GM23338 (cell line): ENCODE results near the gene OR5L1. TPM values are rescaled to one million over a fixed set of nuclear protein-coding genes. Genes with fewer than 3 reads are reported as not detected.

Experiments
- ATAC-seq: fragments of 200-7000 bp; cut with Tn5 transposase; 3 replicates; pipeline ENCODE4 v1.9.1; 2020
- DNase-seq: peaks from one replicate; pipeline ENCODE4 v3.0.0-alpha.2; 2015; ENCODE audit warnings: low spot score
- H2AFZ ChIP-seq: fragments of 200-600 bp; sonication (generic); 2 replicates; pipeline ENCODE4 v1.8.0; 2016; ENCODE audit warnings: antibody characterized with exemption, mild to moderate bottlenecking, moderate library complexity
- H3F3A ChIP-seq: fragments of 200-600 bp; sonication (generic); replicated peaks from 2 replicates; pipeline ENCODE4 v1.8.0; 2017; ENCODE audit warnings: antibody characterized with exemption, mixed run types, low read depth
- H3K27ac ChIP-seq: fragments of 200-600 bp; sonication (generic); 2 replicates; pipeline ENCODE4 v1.6.1; 2016; ENCODE audit warnings: low read depth
- H3K27me3 ChIP-seq: fragments of 200-600 bp; sonication (generic); 2 replicates; pipeline ENCODE4 v1.8.0; 2016; ENCODE audit warnings: mild to moderate bottlenecking, mixed run types, moderate library complexity; ENCODE audit not compliant: insufficient read depth
- H3K36me3 ChIP-seq: fragments of 200-600 bp; sonication (generic); 2 replicates; pipeline ENCODE4 v1.8.0; 2016; ENCODE audit warnings: mild to moderate bottlenecking; ENCODE audit not compliant: insufficient read depth
- H3K4me1 ChIP-seq: fragments of 200-600 bp; sonication (generic); 2 replicates; pipeline ENCODE4 v1.8.0; 2016; ENCODE audit warnings: mild to moderate bottlenecking, moderate library complexity; ENCODE audit not compliant: insufficient read depth
- H3K4me2 ChIP-seq: fragments of 200-600 bp; sonication (generic); 2 replicates; pipeline ENCODE4 v1.7.1; 2017; ENCODE audit warnings: mixed run types
- H3K4me3 ChIP-seq: fragments of 200-600 bp; sonication (generic); 2 replicates; pipeline ENCODE4 v1.6.1; 2016; ENCODE audit warnings: mixed run types
- H3K79me2 ChIP-seq: fragments of 200-600 bp; sonication (generic); replicated peaks from 2 replicates; pipeline ENCODE4 v1.8.0; 2017; ENCODE audit warnings: mild to moderate bottlenecking; ENCODE audit not compliant: insufficient read depth
- H3K9me2 ChIP-seq: fragments of 200-600 bp; sonication (generic); 2 replicates; pipeline ENCODE4 v1.8.0; 2017; ENCODE audit not compliant: insufficient read depth
- H4K20me1 ChIP-seq: fragments of 200-600 bp; sonication (generic); replicated peaks from 2 replicates; pipeline ENCODE4 v1.8.0; 2017; ENCODE audit warnings: mild to moderate bottlenecking; ENCODE audit not compliant: insufficient read depth
- H3K27ac Mint-ChIP-seq: 2 replicates; pipeline ENCODE4 v1.8.0; 2020; ENCODE audit warnings: inconsistent platforms, mild to moderate bottlenecking, moderate library complexity, mixed read lengths
- H3K27me3 Mint-ChIP-seq: 3 replicates; pipeline ENCODE4 v1.8.0; 2022; ENCODE audit warnings: low read depth, mild to moderate bottlenecking, moderate library complexity, mixed read lengths, inconsistent platforms; ENCODE audit not compliant: insufficient read depth, poor library complexity
- H3K36me3 Mint-ChIP-seq: 3 replicates; pipeline ENCODE4 v1.8.0; 2021; ENCODE audit warnings: low read depth, mild to moderate bottlenecking, inconsistent platforms, moderate library complexity, mixed read lengths
- H3K4me1 Mint-ChIP-seq: 3 replicates; pipeline ENCODE4 v1.8.0; 2020; ENCODE audit warnings: mild to moderate bottlenecking, inconsistent platforms, mixed read lengths
- H3K4me3 Mint-ChIP-seq: 3 replicates; pipeline ENCODE4 v1.8.0; 2021; ENCODE audit warnings: moderate library complexity, mild to moderate bottlenecking, inconsistent platforms, mixed read lengths
- H3K9me3 Mint-ChIP-seq: 3 replicates; pipeline ENCODE4 v1.8.0; 2020; ENCODE audit warnings: moderate library complexity, mild to moderate bottlenecking, inconsistent platforms, mixed read lengths
- CREB1 ChIP-seq: fragments of 250-450 bp; sonication (Bioruptor Pico); IDR thresholded peaks from 2 replicates; pipeline ENCODE4 v1.5.0; 2020; ENCODE audit warnings: low read depth, mild to moderate bottlenecking, moderate library complexity
- EZH2 ChIP-seq: fragments of 200-600 bp; sonication (generic); IDR thresholded peaks from one replicate; pipeline ENCODE4 v1.8.0; 2017; ENCODE audit warnings: antibody characterized with exemption, mild to moderate bottlenecking, low read depth; ENCODE audit not compliant: unreplicated experiment
- EZH2phosphoT487 ChIP-seq: fragments of 200-600 bp; sonication (generic); IDR thresholded peaks from one replicate; pipeline ENCODE4 v1.8.1; 2018; ENCODE audit warnings: antibody characterized with exemption; ENCODE audit not compliant: unreplicated experiment
- JUNB ChIP-seq: IDR thresholded peaks from one replicate; pipeline ENCODE4 v1.6.1; 2016; ENCODE audit warnings: antibody characterized with exemption; ENCODE audit not compliant: unreplicated experiment
- NANOG ChIP-seq: IDR thresholded peaks from 2 replicates; pipeline ENCODE4 v1.6.1; 2016; ENCODE audit warnings: antibody characterized with exemption, borderline replicate concordance
- POLR2AphosphoS5 ChIP-seq: IDR thresholded peaks from 2 replicates; pipeline ENCODE4 v1.6.1; 2016; ENCODE audit warnings: antibody characterized with exemption, low read depth
- STAT1 ChIP-seq: IDR thresholded peaks from one replicate; pipeline ENCODE4 v1.6.1; 2016; ENCODE audit warnings: antibody characterized with exemption; ENCODE audit not compliant: unreplicated experiment
- ZNF114 ChIP-seq: fragments of 250-450 bp; sonication (Bioruptor Pico); IDR thresholded peaks from 2 replicates; pipeline ENCODE4 v1.5.0; 2020; ENCODE audit warnings: mild to moderate bottlenecking, moderate library complexity
- ZNF331 ChIP-seq: fragments of 250-450 bp; sonication (Bioruptor Pico); IDR thresholded peaks from 2 replicates; pipeline ENCODE4 v1.5.0; 2020; ENCODE audit warnings: low read depth, mild to moderate bottlenecking, moderate library complexity
- polyA plus RNA-seq: library from polyadenylated mRNA; unstranded; fragments of >200 nt; fragmentation: Nextera tagmentation; extraction: Ambion mirVana; gene quantifications from 2 replicates; pipeline ENCODE4 v1.2.1, GENCODE V29; 2016
- total RNA-seq: library from RNA; depleted of rRNA; stranded (reverse); fragments of >200 nt; shearing (Covaris generic); gene quantifications from 2 replicates; pipeline ENCODE4 v1.2.3, GENCODE V29; 2014
- TF ChIP-seq, protein P1 (sequence below): fragments of 250-450 bp; sonication (Bioruptor Pico); IDR thresholded peaks from 2 replicates; pipeline ENCODE4 v1.5.0; 2020; ENCODE audit warnings: mild to moderate bottlenecking, moderate library complexity
- TF ChIP-seq, protein P2 (sequence below): IDR thresholded peaks from one replicate; pipeline ENCODE4 v1.6.1; 2018; ENCODE audit warnings: antibody characterized with exemption; ENCODE audit not compliant: unreplicated experiment
- TF ChIP-seq, protein P3 (sequence below): IDR thresholded peaks from 2 replicates; pipeline ENCODE4 v1.6.1; 2016; ENCODE audit warnings: antibody characterized with exemption
- TF ChIP-seq, protein P4 (sequence below), 2 experiments: fragments of 200-600 bp in 1 of 2; sonication (generic) in 1 of 2; conservative IDR thresholded peaks; 2 replicates each; pipeline versions ENCODE4 v1.5.1 to v1.6.1; 2016 to 2017; ENCODE audit warnings: antibody characterized with exemption in 2 of 2, low read depth in 2 of 2, mild to moderate bottlenecking in 2 of 2, moderate library complexity in 1 of 2

Gene OR5L1
- total and polyA plus RNA-seq, 2 experiments from 2014 or later = not detected

DNA sequence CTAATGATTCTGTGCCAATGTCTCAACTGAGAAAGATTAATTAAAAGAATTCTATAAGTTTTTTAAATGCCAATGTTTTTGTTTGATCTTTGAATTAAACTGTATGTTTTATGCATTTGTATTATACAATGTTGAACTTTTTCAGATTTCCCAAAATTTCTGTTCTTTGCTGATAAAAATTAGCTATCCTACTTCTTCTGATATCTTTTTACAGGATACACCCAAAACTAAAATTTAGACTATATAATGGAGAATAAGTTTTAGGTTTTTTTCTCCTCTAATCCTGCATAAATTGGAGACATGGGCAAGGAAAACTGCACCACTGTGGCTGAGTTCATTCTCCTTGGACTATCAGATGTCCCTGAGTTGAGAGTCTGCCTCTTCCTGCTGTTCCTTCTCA lies 15.8 kb downstream of the OR5L1 start, which contains the start of gene OR5L2 (continued):
- TF ChIP-seq, protein P1, sequence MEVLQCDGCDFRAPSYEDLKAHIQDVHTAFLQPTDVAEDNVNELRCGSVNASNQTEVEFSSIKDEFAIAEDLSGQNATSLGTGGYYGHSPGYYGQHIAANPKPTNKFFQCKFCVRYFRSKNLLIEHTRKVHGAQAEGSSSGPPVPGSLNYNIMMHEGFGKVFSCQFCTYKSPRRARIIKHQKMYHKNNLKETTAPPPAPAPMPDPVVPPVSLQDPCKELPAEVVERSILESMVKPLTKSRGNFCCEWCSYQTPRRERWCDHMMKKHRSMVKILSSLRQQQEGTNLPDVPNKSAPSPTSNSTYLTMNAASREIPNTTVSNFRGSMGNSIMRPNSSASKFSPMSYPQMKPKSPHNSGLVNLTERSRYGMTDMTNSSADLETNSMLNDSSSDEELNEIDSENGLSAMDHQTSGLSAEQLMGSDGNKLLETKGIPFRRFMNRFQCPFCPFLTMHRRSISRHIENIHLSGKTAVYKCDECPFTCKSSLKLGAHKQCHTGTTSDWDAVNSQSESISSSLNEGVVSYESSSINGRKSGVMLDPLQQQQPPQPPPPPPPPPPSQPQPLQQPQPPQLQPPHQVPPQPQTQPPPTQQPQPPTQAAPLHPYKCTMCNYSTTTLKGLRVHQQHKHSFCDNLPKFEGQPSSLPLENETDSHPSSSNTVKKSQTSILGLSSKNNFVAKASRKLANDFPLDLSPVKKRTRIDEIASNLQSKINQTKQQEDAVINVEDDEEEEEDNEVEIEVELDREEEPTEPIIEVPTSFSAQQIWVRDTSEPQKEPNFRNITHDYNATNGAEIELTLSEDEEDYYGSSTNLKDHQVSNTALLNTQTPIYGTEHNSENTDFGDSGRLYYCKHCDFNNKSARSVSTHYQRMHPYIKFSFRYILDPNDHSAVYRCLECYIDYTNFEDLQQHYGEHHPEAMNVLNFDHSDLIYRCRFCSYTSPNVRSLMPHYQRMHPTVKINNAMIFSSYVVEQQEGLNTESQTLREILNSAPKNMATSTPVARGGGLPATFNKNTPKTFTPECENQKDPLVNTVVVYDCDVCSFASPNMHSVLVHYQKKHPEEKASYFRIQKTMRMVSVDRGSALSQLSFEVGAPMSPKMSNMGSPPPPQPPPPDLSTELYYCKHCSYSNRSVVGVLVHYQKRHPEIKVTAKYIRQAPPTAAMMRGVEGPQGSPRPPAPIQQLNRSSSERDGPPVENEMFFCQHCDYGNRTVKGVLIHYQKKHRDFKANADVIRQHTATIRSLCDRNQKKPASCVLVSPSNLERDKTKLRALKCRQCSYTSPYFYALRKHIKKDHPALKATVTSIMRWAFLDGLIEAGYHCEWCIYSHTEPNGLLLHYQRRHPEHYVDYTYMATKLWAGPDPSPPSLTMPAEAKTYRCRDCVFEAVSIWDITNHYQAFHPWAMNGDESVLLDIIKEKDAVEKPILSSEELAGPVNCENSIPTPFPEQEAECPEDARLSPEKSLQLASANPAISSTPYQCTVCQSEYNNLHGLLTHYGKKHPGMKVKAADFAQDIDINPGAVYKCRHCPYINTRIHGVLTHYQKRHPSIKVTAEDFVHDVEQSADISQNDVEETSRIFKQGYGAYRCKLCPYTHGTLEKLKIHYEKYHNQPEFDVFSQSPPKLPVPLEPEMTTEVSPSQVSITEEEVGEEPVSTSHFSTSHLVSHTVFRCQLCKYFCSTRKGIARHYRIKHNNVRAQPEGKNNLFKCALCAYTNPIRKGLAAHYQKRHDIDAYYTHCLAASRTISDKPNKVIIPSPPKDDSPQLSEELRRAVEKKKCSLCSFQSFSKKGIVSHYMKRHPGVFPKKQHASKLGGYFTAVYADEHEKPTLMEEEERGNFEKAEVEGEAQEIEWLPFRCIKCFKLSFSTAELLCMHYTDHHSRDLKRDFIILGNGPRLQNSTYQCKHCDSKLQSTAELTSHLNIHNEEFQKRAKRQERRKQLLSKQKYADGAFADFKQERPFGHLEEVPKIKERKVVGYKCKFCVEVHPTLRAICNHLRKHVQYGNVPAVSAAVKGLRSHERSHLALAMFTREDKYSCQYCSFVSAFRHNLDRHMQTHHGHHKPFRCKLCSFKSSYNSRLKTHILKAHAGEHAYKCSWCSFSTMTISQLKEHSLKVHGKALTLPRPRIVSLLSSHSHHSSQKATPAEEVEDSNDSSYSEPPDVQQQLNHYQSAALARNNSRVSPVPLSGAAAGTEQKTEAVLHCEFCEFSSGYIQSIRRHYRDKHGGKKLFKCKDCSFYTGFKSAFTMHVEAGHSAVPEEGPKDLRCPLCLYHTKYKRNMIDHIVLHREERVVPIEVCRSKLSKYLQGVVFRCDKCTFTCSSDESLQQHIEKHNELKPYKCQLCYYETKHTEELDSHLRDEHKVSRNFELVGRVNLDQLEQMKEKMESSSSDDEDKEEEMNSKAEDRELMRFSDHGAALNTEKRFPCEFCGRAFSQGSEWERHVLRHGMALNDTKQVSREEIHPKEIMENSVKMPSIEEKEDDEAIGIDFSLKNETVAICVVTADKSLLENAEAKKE (CRISPR knock-in tag) = no peak
- no peak for TF ChIP-seq EZH2phosphoT487

DNA sequence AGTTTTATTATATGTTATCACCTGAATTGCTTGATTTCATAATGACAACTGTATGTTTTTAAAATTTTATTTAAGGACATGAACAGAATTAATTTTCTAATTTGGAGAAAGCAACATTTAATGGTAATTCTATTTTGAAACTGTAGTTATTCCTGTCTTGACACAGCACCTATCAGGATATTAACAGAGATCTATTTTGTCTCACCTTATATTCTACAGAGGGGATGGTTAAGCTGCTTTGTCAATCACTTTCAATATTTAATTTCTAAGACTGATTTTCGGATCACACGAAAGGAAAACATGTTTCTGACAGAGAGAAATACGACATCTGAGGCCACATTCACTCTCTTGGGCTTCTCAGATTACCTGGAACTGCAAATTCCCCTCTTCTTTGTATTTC lies 27.3 kb downstream of the OR5L1 start, which contains the start of gene OR5D16:
OR5D16 (plus strand) TSS at position 301 of the 400 bp plus-strand sequence; CDS start at position 301, 0 bp downstream.
- peaks cover 4% of the 10 kb centered on the region for H3K36me3 ChIP-seq
- no peak within 1 kb of the TSS for H3K4me2 ChIP-seq
- Mint-ChIP-seq H3K27ac (no peak within 1 kb of the TSS), H3K4me1 (no peaks in the 10 kb centered on the region), H3K9me3 (peaks cover 89% of the 10 kb centered on the region), H3K4me3 (no peak within 1 kb of the TSS), H3K27me3 (no peaks in the 10 kb centered on the region), H3K36me3 (peaks cover 13% of the 10 kb centered on the region; the same call in 2 of the 3 replicates)
- H3K79me2 ChIP-seq = no peaks in the 10 kb centered on the region
- no peaks in the 10 kb centered on the region for H3K9me2 ChIP-seq
- DNase-seq (no peak), ATAC-seq (no peak)
- no peaks in the 10 kb centered on the region for H3K4me1 ChIP-seq
- H2AFZ ChIP-seq = no peak within 1 kb of the TSS
- H4K20me1 ChIP-seq = no peaks in the 10 kb centered on the region
- no peak within 1 kb of the TSS for H3K4me3 ChIP-seq
- H3F3A ChIP-seq = no peaks in the 10 kb centered on the region
- no peak within 1 kb of the TSS for H3K27ac ChIP-seq
- no peaks in the 10 kb centered on the region for H3K27me3 ChIP-seq
- TF ChIP-seq ZNF331 (CRISPR knock-in tag) = no peak
- TF ChIP-seq, protein P2, sequence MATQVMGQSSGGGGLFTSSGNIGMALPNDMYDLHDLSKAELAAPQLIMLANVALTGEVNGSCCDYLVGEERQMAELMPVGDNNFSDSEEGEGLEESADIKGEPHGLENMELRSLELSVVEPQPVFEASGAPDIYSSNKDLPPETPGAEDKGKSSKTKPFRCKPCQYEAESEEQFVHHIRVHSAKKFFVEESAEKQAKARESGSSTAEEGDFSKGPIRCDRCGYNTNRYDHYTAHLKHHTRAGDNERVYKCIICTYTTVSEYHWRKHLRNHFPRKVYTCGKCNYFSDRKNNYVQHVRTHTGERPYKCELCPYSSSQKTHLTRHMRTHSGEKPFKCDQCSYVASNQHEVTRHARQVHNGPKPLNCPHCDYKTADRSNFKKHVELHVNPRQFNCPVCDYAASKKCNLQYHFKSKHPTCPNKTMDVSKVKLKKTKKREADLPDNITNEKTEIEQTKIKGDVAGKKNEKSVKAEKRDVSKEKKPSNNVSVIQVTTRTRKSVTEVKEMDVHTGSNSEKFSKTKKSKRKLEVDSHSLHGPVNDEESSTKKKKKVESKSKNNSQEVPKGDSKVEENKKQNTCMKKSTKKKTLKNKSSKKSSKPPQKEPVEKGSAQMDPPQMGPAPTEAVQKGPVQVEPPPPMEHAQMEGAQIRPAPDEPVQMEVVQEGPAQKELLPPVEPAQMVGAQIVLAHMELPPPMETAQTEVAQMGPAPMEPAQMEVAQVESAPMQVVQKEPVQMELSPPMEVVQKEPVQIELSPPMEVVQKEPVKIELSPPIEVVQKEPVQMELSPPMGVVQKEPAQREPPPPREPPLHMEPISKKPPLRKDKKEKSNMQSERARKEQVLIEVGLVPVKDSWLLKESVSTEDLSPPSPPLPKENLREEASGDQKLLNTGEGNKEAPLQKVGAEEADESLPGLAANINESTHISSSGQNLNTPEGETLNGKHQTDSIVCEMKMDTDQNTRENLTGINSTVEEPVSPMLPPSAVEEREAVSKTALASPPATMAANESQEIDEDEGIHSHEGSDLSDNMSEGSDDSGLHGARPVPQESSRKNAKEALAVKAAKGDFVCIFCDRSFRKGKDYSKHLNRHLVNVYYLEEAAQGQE = no peak
- no peak for TF ChIP-seq POLR2AphosphoS5
- TF ChIP-seq EZH2phosphoT487 = no peak
- TF ChIP-seq CREB1 (CRISPR knock-in tag) = no peak
- TF ChIP-seq ZNF114 = no peak
- TF ChIP-seq, protein P3, sequence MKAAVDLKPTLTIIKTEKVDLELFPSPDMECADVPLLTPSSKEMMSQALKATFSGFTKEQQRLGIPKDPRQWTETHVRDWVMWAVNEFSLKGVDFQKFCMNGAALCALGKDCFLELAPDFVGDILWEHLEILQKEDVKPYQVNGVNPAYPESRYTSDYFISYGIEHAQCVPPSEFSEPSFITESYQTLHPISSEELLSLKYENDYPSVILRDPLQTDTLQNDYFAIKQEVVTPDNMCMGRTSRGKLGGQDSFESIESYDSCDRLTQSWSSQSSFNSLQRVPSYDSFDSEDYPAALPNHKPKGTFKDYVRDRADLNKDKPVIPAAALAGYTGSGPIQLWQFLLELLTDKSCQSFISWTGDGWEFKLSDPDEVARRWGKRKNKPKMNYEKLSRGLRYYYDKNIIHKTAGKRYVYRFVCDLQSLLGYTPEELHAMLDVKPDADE = no peak
- no peak for TF ChIP-seq NANOG
- no peak for TF ChIP-seq STAT1
- TF ChIP-seq, protein P4, sequence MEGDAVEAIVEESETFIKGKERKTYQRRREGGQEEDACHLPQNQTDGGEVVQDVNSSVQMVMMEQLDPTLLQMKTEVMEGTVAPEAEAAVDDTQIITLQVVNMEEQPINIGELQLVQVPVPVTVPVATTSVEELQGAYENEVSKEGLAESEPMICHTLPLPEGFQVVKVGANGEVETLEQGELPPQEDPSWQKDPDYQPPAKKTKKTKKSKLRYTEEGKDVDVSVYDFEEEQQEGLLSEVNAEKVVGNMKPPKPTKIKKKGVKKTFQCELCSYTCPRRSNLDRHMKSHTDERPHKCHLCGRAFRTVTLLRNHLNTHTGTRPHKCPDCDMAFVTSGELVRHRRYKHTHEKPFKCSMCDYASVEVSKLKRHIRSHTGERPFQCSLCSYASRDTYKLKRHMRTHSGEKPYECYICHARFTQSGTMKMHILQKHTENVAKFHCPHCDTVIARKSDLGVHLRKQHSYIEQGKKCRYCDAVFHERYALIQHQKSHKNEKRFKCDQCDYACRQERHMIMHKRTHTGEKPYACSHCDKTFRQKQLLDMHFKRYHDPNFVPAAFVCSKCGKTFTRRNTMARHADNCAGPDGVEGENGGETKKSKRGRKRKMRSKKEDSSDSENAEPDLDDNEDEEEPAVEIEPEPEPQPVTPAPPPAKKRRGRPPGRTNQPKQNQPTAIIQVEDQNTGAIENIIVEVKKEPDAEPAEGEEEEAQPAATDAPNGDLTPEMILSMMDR (conservative IDR thresholded peaks at IDR 0.05; ENCODE audit: low read depth in 2 of 2) = no peak
- no peak for TF ChIP-seq JUNB
- TF ChIP-seq EZH2 = no peak
